GM21390 (cell line): Measurements from ENCODE around the gene SEMA3E.
"Not testable (repeated sequence)": the region's sequence is repeated elsewhere in the genome, so short reads cannot be mapped to it uniquely, and the experiment has no call there.

ENCODE experiments used
- ATAC-seq: cut with Tn5 transposase; IDR thresholded peaks from one replicate; pipeline ENCODE4 v1.9.1; 2021; ENCODE audit not compliant: unreplicated experiment

Gene SEMA3E

DNA sequence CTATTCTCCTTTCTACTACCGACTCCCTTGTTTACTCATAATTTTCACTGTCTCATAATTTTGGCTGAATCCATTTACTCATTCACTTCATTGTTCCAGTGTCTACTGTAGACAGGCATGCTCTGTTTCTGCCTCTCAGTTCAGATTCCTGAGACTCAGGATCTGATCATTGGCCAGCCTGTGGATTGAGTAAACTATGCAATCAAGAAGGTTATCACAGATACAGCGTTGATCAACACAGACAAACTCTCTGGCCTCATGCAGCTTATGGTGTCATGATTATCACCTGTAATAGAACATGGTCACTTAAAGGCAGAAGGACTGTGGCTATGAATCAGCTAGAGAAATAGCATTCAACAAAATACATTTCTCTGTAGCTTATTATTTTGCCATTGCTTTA lies 86.0 kb downstream of the SEMA3E start:
- no peak for ATAC-seq

- no peak for ATAC-seq
Measured at GRCh38 chr7:83562289-83562688, 86.7 kb downstream of the SEMA3E start.

DNA sequence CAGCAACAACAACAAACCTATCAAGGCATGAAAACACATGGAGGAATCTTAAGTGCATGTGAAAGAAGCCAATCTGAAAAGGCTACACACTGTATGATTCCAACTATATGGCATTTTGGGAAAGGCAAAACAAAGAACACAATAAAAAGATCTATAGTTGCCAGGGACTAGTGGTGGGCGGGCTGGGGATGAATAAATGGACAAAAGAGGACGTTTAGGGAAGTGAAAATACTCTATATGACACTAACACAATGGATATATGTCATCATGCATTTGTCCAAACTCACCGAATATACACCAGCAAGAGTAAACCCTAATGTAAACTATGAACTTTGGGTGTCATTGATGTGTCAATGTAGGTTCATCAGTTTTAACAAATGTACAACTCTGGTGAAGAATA lies 89.1 kb downstream of the SEMA3E start:
- ATAC-seq, result no peak

GRCh38 chr7:83552556-83552955 lies 96.4 kb downstream of the SEMA3E start:
- not testable (repeated sequence) for ATAC-seq

DNA sequence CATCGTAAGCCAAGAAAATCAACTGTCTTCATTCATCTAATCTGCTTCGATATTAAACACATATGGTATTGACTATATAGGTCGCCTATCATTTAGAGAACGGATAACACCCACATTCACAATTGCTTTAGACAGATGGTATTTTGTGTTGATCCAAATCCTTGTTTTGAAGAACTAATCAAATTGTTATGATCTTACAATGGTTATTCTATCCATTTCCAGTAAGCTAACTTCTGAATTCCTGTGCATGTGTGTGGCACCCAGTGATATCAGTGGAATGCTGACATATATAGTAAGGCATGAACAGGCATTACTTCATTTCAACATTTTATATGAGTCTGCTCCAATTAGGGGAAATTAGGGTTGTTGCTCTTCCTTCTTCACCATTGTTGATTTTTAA lies 98.8 kb downstream of the SEMA3E start:
- ATAC-seq, result no peak

DNA sequence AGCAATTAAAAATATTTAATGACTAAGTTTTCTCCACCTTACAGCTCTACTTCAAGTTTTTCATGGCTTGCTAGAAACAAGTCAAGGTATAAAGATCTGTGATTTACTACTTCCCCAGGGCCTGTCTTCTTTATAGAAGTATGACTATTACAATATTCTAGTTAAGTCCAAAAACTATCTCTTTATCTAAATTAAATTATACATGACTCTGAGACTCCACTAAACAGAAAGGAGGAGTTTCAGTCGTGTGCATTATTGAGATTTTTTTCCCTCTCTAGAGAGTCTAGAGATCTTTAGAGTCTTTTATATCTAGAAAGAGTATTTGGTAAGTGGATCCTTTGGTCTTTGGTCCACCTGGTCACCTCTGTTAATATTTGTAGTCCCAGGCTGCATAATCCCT lies 100.7 kb downstream of the SEMA3E start:
- ATAC-seq, result peak; percentile 15

- peak; percentile 97 for ATAC-seq
Measured at GRCh38 chr7:83547526-83547925, 101.4 kb downstream of the SEMA3E start.

- no peak for ATAC-seq
Measured at GRCh38 chr7:83546586-83546985, 102.4 kb downstream of the SEMA3E start.

- ATAC-seq, result no peak
Measured at GRCh38 chr7:83541187-83541960, 107.6 kb downstream of the SEMA3E start.

DNA sequence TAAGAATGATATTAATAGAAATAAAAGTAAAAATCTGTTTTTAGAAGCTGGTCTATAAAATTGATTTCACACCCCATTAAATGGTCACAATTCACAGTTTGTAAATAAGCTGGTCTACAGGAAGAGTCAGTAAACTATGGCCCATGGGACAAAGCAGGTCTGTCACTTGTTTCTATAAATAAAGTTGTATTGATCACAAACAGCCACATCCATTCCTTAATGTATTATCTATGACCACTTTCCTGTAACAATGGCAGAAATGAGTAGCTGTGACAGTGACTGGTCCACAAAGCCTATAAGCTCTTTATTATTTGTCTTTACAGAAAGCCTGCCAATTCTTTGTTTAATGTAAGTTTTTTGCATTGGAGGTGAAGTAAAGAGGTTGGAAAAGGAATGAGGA lies 114.5 kb downstream of the SEMA3E start:
- no peak for ATAC-seq

- ATAC-seq, result no peak
Measured at GRCh38 chr7:83532219-83532618, 116.7 kb downstream of the SEMA3E start.

- no peak for ATAC-seq
Measured at GRCh38 chr7:83531766-83532165, 117.2 kb downstream of the SEMA3E start.

GRCh38 chr7:83528925-83529423 lies 120.0 kb downstream of the SEMA3E start:
- ATAC-seq, result no peak

GRCh38 chr7:83524277-83525075 lies 124.5 kb downstream of the SEMA3E start:
- ATAC-seq, result no peak

GRCh38 chr7:83520726-83521125 lies 128.2 kb downstream of the SEMA3E start:
- no peak for ATAC-seq

GRCh38 chr7:83519240-83519639 lies 129.7 kb downstream of the SEMA3E start:
- no peak for ATAC-seq

DNA sequence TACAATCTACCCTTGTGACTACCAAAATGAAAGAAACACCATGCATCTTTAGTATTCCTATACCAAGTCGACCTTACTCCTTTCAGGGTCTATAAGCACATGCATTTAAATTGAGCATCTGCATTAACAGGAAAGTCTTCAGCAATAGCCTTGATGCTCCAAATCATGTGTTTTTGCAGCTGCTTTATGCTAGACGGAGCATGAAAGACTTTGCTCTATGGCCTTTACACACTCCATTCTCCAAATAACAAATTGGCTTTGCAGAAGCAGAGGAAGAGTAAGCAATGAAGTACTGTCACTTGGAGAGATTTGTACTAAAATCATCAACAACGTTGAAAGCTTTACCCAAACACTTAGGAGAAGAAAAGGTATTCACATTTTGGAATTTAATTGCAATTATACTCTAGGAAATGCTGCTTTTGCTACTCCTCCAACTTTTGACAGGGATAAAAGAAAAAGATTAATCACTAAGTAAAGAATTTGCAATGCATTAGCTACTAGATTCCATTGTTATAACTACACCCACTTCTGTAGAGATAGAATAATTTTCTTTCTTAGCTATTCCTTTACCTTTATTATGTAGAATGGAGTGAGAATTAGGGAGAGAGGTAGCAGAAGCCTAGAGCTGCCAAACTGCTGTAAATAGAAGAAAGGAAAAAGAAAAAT lies 131.8 kb downstream of the SEMA3E start:
- ATAC-seq, result no peak

DNA sequence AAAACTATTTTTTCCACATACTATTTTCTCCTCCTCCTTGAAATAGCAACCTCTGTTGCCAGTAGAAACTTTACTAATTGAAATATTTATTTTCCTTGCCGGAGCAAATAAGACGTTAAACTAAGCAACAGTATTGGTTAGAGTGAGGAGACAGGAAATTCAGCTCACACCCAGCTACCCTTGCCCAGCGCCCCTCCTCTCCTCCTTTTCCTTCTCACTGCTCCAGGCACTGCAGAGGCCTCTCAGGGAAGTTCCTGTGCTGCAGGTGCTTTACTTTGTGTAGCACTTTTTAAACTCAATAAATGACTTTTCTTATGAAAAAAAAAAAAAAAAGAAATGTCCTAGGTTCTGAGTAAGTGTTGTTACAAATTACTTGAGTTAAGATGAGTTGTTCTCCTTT lies 134.0 kb downstream of the SEMA3E start:
- ATAC-seq, result no peak

- ATAC-seq, result no peak
Measured at GRCh38 chr7:83509255-83510021, 139.5 kb downstream of the SEMA3E start.

DNA sequence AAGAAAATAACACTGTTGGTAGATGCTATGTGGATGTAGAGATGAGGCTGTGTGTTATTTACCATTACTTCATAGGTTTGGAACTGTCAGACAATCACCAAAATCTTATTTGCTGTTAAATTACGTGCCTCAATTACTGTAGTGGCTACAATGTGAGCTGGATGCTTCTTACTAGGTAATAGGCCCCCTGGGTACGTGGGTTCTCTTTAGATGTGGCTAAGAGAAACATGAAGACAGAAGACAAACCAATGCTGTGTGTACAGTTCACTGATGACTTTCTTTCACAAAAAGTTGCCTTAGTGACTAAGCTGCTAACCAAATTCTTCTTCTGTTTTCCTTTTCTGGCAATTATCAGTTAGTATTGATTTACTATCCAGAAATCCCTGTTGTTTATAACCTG lies 144.6 kb downstream of the SEMA3E start:
- ATAC-seq, result no peak

DNA sequence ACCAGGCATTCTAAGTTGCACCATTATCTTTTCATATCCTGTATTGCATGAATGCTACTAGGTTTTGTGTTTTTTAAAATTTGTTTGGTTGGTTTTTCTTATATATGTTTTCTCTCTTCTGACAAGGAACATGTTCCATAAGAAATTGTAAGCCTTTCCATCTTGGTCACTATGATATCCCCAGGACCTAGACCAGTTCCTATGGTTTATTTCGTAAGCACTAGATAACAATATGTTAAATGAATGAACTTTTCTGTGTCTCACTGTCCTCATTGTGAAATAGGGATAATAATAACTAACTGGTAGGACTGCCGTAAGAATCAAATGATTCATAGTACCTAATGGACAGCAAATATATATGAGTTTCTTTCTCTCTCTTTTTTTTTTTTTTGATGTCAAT lies 146.3 kb downstream of the SEMA3E start:
- no peak for ATAC-seq
